Uterus (tissue), 2 donors: ENCODE results near the gene BPGM.

Experiments used
- CTCF ChIP-seq, 4 experiments: fragments of 200-600 bp in 2 of 4; fragments of 450-650 bp in 2 of 4; sonication (generic) in 2 of 4; IDR thresholded peaks; one replicate each; pipeline ENCODE4 v1.5.1; 2016 to 2019; ENCODE audit warnings: antibody characterized with exemption in 4 of 4, mild to moderate bottlenecking in 2 of 4, moderate library complexity in 1 of 4
- POLR2A ChIP-seq, 2 donors: fragments of 450-650 bp; IDR thresholded peaks; one replicate each; pipeline ENCODE4 v1.6.1; 2016; ENCODE audit warnings: antibody characterized with exemption in 2 of 2, mild to moderate bottlenecking in 1 of 2, moderate library complexity in 1 of 2

GRCh38 chr7:134706468-134706867 lies 59.8 kb downstream of the BPGM start:
- no peak for TF ChIP-seq CTCF (IDR thresholded peaks at IDR 0.05)
- TF ChIP-seq POLR2A (IDR thresholded peaks at IDR 0.05) = no peak
